GM18909 (cell line): Measurements from ENCODE around the gene RUSC2.
"Not testable (repeated sequence)": the region's sequence is repeated elsewhere in the genome, so short reads cannot be mapped to it uniquely, and the experiment has no call there.

Experiments
- ATAC-seq: cut with Tn5 transposase; IDR thresholded peaks from one replicate; pipeline ENCODE4 v1.9.1; 2021; ENCODE audit warnings: mild to moderate bottlenecking; ENCODE audit not compliant: unreplicated experiment, poor library complexity

RUSC2 gene, protein sequence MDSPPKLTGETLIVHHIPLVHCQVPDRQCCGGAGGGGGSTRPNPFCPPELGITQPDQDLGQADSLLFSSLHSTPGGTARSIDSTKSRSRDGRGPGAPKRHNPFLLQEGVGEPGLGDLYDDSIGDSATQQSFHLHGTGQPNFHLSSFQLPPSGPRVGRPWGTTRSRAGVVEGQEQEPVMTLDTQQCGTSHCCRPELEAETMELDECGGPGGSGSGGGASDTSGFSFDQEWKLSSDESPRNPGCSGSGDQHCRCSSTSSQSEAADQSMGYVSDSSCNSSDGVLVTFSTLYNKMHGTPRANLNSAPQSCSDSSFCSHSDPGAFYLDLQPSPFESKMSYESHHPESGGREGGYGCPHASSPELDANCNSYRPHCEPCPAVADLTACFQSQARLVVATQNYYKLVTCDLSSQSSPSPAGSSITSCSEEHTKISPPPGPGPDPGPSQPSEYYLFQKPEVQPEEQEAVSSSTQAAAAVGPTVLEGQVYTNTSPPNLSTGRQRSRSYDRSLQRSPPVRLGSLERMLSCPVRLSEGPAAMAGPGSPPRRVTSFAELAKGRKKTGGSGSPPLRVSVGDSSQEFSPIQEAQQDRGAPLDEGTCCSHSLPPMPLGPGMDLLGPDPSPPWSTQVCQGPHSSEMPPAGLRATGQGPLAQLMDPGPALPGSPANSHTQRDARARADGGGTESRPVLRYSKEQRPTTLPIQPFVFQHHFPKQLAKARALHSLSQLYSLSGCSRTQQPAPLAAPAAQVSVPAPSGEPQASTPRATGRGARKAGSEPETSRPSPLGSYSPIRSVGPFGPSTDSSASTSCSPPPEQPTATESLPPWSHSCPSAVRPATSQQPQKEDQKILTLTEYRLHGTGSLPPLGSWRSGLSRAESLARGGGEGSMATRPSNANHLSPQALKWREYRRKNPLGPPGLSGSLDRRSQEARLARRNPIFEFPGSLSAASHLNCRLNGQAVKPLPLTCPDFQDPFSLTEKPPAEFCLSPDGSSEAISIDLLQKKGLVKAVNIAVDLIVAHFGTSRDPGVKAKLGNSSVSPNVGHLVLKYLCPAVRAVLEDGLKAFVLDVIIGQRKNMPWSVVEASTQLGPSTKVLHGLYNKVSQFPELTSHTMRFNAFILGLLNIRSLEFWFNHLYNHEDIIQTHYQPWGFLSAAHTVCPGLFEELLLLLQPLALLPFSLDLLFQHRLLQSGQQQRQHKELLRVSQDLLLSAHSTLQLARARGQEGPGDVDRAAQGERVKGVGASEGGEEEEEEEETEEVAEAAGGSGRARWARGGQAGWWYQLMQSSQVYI (N-terminal part only)

DNA sequence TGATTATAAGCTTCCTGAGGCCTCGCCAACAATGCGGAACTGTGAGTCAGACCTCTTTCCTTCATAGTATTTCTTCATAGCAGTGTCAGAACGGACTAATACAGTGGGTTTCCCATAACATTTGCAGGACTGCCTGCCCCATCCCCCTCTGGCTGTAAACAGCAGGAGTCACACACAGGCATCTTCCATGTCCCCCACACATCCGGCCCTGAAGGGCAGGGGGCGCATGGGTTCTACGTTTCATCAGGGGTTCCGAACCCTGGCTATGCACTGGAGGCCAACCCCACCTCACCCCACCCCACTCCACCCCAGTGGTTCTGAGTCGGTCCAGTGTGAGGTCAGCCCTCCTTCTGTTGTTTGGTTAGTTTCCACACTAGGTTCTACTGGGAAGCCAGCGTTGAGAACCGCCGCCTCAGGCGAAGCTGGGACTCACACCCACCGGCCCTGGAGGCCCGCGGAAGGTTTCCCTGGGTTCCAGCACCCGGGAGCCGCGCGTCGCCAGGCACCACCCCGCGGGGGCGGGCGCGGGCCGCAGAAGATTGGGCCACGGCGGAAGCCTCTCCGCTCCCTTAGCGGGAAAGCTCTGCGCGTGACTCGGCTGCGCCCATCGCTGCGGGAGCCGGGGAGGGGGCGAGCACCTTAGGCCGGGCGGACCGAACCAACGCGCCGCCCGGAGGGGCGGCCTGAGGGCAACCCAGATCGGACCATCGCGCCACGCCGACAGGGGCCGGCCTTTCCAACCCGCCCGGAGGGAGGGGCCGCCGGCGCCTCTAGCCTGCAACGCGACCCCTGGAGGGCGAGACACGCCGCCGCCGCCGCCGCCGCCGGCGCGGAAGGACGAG, at the start of gene RUSC2:
Gene RUSC2, plus strand, starts transcription at position 799 of the 842 bp plus-strand sequence. CDS start 56,411 bp downstream, outside the sequence.
- peak; percentile 56 for ATAC-seq

DNA sequence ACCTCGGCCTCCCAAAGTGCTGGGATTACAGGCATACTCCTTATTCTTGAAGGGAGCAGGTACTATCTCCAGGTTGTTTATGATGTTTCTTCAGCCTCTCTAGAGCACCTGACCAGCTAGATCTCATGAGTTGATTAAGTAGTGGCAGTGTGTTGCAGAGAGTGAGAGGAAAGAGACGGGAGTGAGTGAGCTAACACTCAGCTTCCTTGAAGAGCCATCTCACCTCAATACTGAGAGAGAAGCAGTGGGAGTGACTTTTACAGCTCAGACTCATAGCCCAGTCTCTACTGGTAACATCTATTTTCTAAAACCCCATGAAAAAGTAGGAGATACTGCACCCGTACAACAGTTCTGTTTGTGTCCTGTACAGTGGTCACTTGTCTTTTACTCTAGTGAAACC, 43.9 kb upstream of the RUSC2 start:
- no peak for ATAC-seq

DNA sequence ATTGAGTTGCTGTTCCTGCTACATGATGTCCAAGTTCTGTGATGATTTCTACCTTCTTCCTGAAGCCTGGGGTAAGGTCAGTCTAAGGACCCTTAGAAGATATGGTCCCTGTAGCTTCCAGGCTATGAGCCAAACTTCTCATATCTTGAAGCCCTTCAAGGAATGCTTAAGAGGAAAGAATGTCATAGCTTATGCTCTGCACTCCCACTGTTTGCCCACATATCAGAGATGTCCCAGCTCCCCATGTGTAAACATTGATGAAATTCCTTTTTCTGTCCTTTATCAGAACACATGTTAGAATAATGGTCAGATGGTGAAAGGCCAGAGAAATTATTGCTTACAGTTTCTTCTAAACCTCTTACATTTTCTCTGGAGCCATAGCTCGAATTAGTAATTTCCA, 41.4 kb upstream of the RUSC2 start:
- no peak for ATAC-seq

DNA sequence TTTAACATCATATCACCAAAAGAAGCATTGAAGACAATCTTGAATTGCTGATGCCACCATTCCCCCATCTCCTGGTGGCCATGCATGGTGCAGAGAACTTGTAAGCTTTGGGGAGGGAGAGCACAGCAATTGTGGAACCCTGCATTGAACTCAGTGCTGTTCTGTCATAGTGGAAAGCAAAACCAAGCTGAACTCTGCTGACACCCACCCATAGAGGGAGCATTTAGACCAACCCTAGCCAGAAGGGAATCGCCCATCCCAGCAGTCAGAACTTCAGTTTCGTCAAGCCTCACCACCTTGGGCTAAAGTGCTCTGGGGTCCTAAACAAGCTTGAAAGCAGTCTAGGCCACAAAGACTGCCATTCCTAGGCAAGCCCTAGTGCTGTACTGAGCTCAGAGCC, 37.4 kb upstream of the RUSC2 start:
- no peak for ATAC-seq

DNA sequence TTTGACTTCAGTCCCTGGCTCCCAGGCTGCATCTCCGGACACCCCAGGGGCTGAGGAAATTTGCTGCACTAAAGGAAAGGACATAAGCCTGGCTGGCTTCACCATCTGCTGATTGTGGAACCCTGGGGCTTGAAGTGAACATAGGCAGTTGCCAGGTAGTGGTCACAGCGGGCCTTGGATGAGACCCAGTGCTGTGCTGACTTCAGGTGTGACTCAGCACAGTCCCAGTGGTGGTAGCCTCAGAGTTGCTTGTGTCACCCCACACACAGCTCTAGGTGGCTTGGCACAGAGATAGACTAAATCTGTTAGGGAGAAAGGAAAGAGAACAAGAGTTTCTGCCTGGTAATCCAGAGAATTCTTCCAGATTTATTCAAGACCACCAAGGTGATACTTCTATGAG, 36.1 kb upstream of the RUSC2 start:
- ATAC-seq: no peak

DNA sequence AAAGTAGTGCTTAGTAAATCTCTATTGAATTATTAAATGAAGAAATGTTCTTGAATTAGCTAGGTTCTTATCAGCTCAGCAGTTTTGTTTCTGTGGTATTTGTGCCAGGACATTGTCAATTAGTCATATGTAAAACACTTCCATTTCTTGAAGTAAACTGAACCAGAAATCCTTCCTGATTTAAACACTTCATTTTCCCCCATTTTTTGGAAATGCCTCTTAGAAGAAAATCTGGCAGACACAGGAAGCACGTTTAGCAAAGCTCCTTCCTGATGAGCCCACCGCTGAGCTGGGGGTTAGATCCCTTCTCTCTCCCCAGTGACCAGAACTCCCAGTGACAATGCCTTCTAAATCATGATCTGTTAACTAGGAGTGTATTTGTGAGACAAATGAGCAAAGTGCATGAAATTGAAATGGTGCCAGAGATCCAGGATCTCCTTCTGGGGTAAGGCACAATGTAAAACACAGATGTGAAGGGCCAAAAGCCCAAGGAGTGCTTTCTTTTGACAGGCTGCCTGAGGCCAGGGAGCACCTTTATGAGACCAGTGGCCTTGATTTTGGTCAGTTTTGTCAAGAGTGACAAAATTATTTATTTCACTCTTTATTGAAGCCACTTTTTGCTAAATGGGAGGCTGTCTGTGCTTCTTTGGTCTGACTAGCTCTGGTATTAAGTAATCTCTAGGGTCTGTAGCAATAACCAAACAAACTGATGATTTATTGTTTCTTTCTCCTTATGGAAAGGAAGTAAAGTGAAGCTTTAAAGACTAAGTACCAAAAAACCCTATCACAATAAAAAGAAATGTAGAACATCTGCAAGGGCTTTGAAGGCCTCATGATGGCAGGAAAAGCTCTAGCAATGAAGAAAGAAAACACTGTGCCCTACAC, 25.5 kb upstream of the RUSC2 start:
- no peak for ATAC-seq

DNA sequence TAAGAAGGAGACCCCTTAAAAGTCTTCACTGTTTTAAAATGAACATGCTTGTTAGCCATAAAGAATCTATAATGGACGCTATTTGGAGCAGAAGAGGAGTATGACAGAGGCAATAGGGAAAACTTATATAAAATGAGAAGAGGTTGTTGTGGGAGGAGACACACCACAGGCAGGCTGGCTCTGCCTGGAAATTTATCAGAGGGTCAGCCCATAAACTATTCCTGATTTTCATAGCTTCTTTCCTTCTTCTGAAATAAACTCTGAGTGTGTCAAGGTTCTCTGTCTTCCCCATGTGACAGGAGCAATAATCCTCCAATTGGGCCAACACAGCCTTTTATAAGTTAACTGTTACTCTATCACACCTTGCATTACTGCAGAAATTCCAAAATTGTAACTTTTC, 19.6 kb upstream of the RUSC2 start:
- no peak for ATAC-seq

DNA sequence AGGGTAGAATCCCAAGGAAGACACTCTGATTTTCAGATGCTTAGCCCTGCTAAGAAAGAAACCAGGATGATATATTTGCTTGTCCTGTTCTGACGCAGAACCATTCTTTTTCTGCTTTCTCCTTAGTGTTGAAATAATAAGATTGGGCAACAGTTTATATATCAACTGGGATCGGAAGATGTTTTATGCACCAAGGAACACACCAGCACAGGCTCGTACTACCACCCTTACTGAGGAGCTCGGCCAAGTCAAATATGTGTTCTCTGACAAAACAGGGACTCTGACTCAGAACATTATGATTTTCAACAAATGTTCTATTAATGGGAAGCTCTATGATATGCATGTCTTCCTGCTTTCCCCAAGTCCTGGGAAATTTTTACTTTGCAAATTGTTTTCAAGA, 19.0 kb upstream of the RUSC2 start:
- no peak for ATAC-seq

DNA sequence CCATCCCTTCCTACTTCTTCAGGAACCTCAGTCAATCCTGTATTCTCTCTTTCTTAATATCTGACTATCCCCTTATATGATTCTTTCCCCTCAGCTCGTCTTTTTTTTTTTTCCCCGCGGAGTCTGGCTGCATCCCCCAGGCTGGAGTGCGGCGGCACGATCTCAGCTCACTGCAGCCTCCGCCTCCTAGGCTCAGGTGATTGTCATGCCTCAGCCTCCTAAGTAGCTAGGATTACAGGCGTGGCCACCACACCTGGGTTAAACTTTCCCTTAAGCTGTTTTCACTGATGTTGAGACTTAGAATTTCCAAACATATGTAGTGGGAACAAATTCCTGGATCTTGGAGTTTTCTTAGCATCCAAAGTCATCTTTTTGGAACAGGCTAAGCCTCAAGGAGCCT, 13.3 kb upstream of the RUSC2 start:
- ATAC-seq: no peak

DNA sequence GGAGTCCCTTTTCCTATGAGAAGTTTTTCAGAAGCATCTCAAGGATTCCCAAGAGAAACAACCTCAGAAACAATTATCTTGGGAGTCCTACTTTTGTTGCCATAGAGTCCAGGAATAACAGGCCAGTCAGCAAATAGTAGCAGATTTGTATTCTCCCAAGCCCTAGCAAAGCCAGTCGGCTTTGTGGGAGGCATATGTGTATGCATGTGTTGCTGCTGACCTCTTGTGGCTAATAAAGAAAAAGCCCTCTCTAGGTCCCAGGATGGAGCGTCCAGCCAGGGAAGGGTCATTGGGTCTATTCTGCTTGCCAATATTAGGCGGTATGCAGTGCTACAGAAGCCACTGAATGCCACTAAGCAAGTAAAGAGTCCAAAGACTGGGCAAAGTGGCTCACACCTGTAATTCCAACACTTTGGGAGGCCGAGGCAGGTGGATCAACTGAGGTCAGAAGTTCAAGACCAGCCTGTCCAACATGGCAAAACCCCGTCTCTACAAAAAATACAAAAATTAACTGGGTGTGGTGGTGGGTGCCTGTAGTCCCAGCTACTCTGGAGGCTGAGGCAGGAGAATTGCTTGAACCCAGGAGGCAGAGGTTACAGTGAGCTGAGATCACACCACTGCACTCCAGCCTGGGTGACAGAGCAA, 12.6 kb upstream of the RUSC2 start:
- ATAC-seq: not testable (repeated sequence)

DNA sequence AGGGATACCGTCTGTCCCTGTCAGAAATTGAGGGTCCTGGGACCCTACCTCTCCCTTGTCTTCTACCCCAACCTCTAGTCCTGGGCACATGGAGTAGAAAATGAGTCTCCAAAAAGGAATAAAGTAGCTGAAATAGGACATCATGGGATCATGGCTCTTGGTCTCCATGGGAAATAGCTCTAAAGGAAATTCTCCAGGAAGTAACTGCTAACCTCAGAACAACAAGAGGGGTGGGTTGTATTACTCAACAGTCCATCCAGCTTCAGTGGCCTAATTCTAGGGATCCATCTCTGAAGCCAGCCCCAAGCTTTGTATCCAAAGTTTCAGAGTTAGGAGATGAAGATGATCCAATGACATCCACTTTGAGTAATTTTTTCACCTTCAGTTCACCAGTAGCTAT, 11.0 kb upstream of the RUSC2 start:
- no peak for ATAC-seq

DNA sequence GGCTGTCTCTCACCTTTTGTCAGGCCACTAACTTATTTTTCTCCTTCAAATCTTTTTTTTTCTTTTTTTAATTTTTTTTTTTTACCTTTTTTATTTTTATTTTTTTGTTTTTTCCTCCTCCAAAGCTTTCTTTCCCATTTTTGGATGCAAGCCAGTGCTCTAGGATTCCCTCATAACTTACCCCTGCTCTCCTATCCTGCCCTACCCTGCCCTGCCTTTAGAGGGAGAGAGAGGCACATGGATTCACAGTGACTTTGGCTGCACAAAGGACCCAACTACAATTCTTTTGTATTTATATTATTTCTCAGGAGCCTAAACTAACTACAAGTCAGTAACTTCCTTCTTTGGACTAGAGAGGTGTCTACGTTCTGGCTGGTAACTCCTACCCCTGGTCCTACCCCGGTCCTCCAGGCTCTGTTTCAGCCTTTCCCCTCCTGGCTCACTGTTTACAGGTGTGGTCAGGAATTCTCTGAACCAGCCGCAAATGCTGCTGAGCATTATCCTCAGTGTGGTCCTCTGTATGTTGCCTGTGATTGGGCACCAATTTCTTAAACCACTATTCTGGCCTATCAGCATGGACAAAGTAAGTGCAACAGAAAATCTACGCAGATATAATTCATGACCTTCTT, 8.4 kb upstream of the RUSC2 start:
- no peak for ATAC-seq

DNA sequence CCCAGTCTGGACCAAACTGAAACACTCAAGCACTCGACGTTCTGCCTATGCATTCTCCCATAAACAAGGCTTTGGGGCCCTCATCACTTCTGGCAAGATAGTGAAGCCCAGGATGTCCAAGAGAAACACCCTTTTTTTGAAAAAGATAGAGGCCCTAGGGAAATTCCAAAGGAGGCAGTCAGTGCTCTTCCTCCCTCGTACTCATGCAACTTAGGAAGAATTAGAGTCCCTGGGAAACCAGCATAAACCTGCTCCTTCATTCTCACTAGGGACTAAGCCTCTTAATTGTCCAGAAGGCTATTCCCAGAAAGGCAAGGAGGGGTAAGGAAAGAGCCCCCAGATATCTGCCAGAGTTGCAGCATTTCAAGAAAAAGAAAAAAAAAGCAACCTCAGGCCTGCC, 7.8 kb upstream of the RUSC2 start:
- no peak for ATAC-seq

DNA sequence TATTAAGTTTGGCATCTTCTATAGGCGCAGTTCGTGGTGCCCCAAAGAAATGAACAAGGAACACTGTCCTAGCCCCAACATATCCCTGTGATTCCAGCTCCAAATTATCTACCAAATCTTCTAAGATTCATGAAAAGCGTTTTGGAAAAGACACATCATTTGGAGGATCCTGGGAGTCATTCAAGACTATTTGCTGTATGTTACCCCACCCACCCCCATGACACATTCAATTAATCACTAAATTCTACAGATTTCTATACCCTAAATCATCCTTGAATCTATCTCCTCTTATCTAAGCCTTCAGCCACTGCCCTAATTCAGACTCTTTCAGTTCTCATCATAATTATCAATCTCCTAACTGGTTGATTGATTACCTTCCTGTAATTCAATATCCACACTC, 5.5 kb upstream of the RUSC2 start:
- ATAC-seq: no peak

DNA sequence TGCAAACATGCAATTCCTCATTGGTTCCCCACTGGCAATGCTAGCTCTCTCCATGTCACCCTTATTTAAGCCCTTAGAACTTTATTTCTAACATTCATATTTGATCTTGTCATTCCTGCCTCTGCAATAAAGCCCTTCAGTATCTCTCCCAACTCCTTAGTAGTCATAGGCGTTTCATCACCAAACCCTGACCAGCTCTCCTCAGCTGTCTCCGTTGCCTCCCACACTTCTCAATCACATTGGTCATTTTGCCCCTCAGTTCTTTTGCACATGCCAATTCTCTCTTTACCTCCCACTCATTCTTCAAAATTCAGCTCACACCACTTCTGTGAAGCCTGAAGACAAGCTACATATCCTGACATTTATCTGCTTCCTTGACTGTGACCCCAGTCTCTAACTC, 2.8 kb upstream of the RUSC2 start:
- no peak for ATAC-seq

DNA sequence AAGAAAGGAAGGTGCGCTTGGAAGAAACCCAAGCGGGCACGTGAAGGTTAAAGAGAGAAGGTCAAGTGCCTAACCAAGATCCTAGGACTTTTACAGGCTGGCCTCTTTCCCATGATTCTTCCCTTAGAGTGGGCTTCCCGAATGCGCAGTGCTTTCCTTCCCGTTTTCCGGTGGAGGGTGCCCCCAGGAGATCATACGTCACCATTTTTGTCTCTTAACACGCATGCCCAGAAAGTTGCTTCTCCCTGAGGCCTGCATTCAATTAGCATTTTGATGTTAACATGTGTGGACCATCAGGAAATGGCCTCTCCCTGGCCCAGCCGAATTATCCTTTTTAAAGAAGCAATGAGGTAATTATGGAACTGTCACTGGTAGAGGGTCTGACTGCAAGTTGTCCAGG, 1.9 kb upstream of the RUSC2 start:
- no peak for ATAC-seq

DNA sequence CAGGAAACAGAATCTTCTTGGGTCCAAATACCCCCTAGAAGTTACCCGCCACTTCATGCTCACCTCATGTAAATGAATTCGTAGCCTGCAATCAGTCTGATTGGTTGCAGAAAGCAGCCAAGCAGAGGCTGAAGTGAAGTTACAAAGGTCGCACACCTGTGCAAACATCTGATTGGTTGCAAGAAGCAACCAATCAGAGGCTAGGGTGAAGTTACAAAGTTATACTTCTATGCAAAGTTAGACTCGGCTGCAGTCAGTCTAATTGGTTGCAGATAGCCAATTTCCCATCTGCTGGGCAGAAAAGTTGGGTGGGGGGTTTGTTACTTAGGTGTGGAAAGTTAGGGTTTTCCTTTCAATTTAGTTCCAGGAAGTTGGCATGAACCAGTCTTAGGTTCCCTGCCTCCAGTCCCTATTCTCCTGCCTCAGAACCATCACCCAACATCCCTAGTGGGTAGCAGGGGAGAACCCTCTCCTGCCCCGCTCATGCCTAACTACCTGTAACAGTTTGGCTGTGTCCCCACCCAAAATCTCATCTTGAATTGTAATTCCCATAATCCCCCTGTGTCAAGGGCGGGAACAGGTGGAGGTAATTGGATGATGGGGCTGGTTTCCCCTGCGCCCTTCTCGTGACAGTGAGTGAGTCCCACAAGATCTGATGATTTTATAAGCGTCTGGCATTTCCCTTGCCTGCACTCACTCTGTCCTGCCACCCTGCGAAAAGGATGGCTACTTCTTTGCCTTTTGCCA, 1.2 kb upstream of the RUSC2 start:
- no peak for ATAC-seq
